Stimulated activated effector memory CD8-positive, alpha-beta T cell treated with anti-CD3 and anti-CD28 coated beads, Interleukin-12 subunit alpha, Interleukin-12 subunit beta, amount 100 ng/mL, for 72 hours (primary cell): ENCODE data around the gene SCG2.
"Not testable (repeated sequence)": the region's sequence is repeated elsewhere in the genome, so short reads cannot be mapped to it uniquely, and the experiment has no call there.

ENCODE experiments used
- ATAC-seq: fragments of 150-1000 bp; cut with Tn5 transposase; 2 replicates; pipeline ENCODE4 v1.10.0; 2021
- DNase-seq, 2 donors: peaks; one replicate each; pipeline ENCODE4 v3.0.0; 2021 to 2022; ENCODE audit warnings: low spot score in 2 of 2
- H3K27ac Mint-ChIP-seq: one replicate; pipeline ENCODE4 v1.8.0; 2022; ENCODE audit warnings: mild to moderate bottlenecking, mixed read lengths
- H3K36me3 Mint-ChIP-seq: one replicate; pipeline ENCODE4 v1.8.0; 2022; ENCODE audit warnings: mild to moderate bottlenecking, mixed read lengths
- H3K4me1 Mint-ChIP-seq: one replicate; pipeline ENCODE4 v1.8.0; 2022; ENCODE audit warnings: mixed read lengths
- H3K4me3 Mint-ChIP-seq: one replicate; pipeline ENCODE4 v1.8.0; 2022; ENCODE audit warnings: mild to moderate bottlenecking, mixed read lengths
- H3K9me3 Mint-ChIP-seq: one replicate; pipeline ENCODE4 v1.8.0; 2022; ENCODE audit warnings: mixed read lengths

The SCG2 gene

DNA sequence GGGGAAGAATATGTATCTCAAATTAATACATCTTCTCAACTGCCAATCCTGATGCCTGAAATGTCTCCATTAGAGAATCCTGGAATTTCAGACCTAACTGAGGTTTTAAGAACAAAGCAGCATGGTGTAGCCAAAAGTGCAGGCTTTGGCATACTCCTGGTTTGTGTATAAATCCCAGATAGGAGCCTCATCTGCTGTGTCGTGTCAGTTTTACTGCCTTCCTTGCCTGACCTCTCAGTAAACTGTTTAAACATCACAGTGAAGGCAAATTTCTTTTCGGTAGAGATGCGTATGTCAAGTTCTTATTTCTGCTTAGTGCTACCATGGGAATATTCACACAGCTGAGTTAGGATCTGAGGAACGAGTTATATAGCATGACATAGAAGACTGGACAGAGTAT, 7.3 kb downstream of the SCG2 start:
- no peak overlapping the region for H3K27ac Mint-ChIP-seq
- DNase-seq, result no peak
- H3K4me1 Mint-ChIP-seq, result no peaks in the 10 kb centered on the region
- H3K4me3 Mint-ChIP-seq, result no peak overlapping the region
- H3K9me3 Mint-ChIP-seq, result peaks cover 7% of the 10 kb centered on the region
- no peaks in the 10 kb centered on the region for H3K36me3 Mint-ChIP-seq
- no peak for ATAC-seq

DNA sequence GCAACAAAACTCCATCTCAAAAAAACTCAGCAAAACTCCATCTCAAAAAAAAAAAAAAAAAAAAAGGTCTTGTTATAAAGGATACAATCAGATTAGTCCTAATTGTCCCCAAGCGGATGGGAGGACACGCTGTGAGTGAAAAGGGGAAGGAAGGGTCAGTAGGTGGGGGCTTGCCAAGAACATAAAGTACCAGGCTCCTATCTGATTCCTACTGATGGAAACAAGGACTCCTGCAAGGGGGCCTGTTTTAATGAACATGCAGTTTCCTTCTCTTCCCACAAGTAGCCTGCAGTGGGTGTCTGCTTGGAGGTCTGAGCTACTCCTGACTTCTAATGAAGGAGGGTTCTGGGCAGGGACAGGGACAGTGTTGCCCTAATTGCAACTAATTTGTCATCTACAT, 7.9 kb downstream of the SCG2 start:
- H3K9me3 Mint-ChIP-seq, result peaks cover 7% of the 10 kb centered on the region
- no peaks in the 10 kb centered on the region for H3K36me3 Mint-ChIP-seq
- no peak for ATAC-seq
- no peak overlapping the region for H3K4me3 Mint-ChIP-seq
- H3K4me1 Mint-ChIP-seq, result no peaks in the 10 kb centered on the region
- no peak overlapping the region for H3K27ac Mint-ChIP-seq
- no peak for DNase-seq

DNA sequence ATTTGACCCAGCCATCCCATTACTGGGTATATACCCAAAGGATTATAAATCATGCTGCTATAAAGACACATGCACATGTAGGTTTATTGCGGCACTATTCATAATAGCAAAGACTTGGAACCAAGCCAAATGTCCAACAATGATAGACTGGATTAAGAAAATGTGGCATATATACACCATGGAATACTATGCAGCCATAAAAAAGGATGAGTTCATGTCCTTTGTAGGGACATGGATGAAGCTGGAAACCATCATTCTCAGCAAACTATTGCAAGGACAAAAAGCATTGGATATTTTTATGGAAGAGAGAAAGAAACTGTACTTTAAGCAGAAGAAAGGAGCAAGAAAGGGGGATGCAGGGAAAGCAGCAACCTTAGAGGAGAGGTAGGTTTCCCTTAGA, 9.5 kb downstream of the SCG2 start:
- not testable (repeated sequence) for H3K4me1 Mint-ChIP-seq, H3K4me3 Mint-ChIP-seq, ATAC-seq

DNA sequence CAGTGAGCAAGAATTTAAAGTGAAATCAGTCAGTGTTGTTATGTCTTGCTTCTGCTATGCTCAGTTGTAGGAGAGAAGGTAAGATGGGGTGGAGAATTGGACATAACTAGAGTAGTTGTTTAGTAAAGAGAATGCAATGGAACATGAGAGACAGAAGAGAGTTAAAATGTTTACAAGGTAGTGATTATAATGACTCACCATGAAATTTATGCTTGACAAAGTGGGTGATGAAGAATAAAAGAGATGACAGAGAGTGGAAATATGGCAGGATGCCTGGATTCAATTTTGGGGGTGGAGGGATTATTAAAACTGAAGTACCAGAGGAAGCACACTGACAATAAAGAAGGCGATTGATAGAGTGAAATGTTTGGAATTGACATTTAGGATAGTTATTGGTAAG, 10.6 kb downstream of the SCG2 start:
- H3K4me3 Mint-ChIP-seq, result no peak overlapping the region
- ATAC-seq, result no peak

More for the DNA sequence above, 9.5 kb downstream of the SCG2 start:
- H3K36me3 Mint-ChIP-seq, H3K27ac Mint-ChIP-seq, H3K9me3 Mint-ChIP-seq, DNase-seq: not testable (repeated sequence)

DNA sequence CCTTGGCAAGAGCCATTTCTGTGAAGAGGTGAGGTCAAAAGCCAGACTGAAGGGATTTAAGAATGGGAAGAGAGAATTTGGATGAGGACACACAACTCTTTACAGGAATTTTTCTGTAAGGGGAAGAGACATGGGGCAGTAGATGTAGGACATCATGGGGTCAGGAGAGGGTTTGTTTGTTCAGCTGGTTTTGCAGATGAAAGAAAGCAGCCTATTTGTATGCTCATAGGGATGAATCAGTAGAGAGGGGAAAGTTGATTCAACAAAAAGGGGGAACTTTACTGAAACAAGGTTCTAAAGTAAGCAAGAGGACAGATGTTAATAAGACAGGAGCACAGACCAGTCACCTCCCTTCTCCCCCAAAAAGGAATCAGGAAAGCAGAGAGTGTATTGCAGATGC, 11.2 kb downstream of the SCG2 start:
- Mint-ChIP-seq H3K36me3 (no peaks in the 10 kb centered on the region), H3K9me3 (peaks cover 3% of the 10 kb centered on the region), H3K4me3 (no peak overlapping the region), H3K27ac (no peak overlapping the region), H3K4me1 (no peaks in the 10 kb centered on the region)
- DNase-seq, result no peak
- no peak for ATAC-seq

More for the DNA sequence above, 10.6 kb downstream of the SCG2 start:
- Mint-ChIP-seq H3K27ac (no peak overlapping the region), H3K9me3 (peaks cover 3% of the 10 kb centered on the region), H3K4me1 (no peaks in the 10 kb centered on the region), H3K36me3 (no peaks in the 10 kb centered on the region)
- no peak for DNase-seq

DNA sequence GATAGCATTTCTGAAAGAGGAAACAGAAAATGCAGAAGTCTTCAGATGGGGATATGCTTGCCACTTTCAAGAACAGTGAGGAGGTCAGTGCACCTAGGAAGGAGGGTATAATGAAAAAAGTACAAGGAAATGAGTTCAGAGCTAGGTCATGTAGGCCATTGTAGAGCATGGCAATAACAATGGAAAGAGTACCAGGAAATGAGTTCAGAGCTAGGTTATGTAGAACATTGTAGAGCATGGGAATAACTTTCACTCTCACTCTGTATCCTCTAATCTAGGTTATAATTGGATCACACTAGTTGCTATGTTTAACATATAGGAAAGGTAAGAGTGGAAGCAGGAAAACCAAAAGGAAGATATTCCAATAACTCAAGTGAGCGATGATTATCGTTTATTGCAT, 12.3 kb downstream of the SCG2 start:
- Mint-ChIP-seq H3K27ac (no peak overlapping the region), H3K36me3 (no peaks in the 10 kb centered on the region), H3K9me3 (peaks cover 3% of the 10 kb centered on the region), H3K4me1 (no peaks in the 10 kb centered on the region), H3K4me3 (no peak overlapping the region)
- DNase-seq (no peak), ATAC-seq (no peak)

DNA sequence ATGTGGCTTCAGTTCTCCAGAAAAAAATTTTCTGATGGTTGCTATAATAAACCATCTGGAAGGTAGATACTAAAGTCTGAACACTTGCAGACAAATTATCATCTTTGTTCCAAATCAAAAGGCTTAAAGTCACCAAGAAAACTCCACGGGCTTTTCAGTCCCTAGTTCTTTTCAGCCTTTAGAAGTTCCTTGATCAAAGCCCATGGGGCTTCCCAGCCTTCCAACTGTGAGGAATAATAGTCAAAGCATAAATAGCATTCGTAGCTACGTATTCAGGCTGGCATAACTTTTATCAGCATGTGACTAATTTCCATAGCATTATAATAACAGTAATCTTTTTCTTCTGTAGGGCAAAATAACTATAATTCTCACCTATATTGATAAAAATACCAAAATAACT, 13.9 kb downstream of the SCG2 start:
- no peak overlapping the region for H3K4me3 Mint-ChIP-seq
- H3K9me3 Mint-ChIP-seq, result peaks cover 3% of the 10 kb centered on the region
- H3K4me1 Mint-ChIP-seq, result no peaks in the 10 kb centered on the region
- H3K27ac Mint-ChIP-seq, result no peak overlapping the region
- no peaks in the 10 kb centered on the region for H3K36me3 Mint-ChIP-seq
- no peak for ATAC-seq
- no peak for DNase-seq

DNA sequence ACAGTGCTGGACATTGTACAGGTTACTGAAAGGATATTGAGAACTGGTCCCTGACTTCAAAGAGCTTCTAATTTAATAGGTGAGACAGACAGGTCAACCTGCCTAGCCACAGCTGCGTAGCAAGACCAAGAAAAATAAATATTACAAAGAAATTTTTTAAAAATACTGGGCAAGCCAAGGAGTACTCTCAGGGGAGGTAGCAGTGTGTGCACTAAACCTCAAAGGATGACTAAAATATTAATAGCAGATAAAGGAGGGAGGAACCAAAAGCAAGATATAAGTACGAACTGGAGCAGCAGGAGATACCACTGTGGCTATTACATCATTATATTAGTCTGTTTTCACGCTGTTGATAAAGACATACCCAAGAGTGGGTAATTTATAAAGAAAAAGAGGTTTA, 14.9 kb downstream of the SCG2 start:
- H3K27ac Mint-ChIP-seq, result no peak overlapping the region
- no peak overlapping the region for H3K4me3 Mint-ChIP-seq
- no peaks in the 10 kb centered on the region for H3K9me3 Mint-ChIP-seq
- H3K36me3 Mint-ChIP-seq, result no peaks in the 10 kb centered on the region
- ATAC-seq (no peak), DNase-seq (no peak)
- no peaks in the 10 kb centered on the region for H3K4me1 Mint-ChIP-seq

DNA sequence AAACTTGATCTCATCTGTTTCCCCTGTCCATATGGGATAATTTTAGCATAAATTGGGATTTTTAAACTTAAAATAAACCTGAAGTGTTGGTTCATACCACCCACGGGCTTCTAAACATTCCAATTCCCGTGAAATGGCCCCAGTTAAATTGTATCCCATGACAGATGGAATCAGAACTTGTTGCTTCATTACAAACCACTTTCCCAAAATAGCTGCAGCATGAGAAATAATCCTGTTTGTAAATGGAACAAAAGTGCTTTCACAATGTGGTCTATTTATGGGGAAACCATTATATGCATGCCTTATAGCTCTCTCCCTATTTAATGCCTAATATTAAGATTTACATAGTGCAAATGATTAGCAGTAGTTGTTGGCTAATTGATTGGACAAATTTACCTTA, 15.9 kb downstream of the SCG2 start:
- DNase-seq (no peak), ATAC-seq (no peak)
- Mint-ChIP-seq H3K9me3 (no peaks in the 10 kb centered on the region), H3K36me3 (no peaks in the 10 kb centered on the region), H3K4me3 (no peak overlapping the region), H3K4me1 (no peaks in the 10 kb centered on the region), H3K27ac (no peak overlapping the region)

DNA sequence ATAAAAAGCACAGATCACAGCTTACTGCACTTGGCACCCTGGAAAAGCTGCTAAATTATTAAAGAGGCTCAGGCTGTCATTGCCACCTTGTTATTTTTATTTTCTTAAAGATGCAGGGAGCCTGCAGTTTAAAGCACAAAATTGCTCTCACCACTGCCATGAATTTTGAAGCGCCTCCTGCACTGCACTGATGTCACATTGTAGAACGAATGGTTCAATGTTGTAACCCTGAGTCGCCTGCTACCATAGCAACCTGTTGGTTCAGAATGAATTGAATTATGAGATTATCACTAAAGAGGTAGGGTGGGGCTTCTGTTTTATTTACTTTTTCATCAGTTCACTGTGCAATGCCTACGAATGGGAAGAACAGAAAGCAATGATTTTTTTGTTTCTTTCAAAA, 16.5 kb downstream of the SCG2 start:
- Mint-ChIP-seq H3K9me3 (no peaks in the 10 kb centered on the region), H3K36me3 (no peaks in the 10 kb centered on the region), H3K4me1 (no peaks in the 10 kb centered on the region), H3K27ac (no peak overlapping the region), H3K4me3 (no peak overlapping the region)
- ATAC-seq, result no peak
- DNase-seq, result no peak

DNA sequence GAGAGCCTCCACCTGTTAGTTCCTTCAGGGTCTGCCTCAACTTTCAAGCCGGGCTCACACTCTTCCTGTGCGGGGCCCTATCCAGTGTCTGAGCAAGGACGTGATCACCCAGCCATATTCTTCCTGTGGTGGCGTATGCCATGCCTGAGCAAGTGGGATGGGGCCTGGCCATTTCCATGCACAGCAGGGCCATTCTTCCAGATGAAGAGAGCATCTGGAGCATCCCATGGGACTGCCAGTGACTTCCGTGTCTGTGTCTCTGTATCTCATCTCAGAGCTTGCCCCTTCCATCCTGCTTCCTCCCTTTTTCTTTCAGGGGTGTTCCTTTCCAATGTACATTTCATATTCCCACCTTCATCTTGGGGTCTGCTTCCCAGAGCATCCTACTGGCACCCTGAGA, 20.2 kb downstream of the SCG2 start:
- Mint-ChIP-seq H3K9me3 (no peaks in the 10 kb centered on the region), H3K4me3 (no peak overlapping the region), H3K36me3 (no peaks in the 10 kb centered on the region), H3K27ac (no peak overlapping the region), H3K4me1 (no peaks in the 10 kb centered on the region)
- DNase-seq (no peak), ATAC-seq (no peak)

DNA sequence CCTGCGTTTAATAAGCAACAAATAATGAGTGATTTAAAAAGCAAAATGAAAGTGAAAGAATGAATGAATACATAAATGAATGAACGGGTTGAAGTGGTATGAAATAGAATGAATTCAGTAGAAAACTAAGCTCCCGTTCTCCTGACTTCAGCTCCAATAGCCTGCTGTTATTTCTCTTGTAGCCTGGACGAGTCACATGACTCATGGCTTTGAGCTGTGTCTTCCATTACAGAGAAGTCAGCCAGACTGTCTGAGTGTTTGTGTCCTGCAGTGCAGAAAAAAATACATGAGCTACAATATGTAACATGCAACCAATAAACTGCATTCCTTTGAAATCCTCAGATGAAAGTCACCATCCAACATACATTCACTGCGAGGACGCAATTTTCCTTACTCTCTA, 21.2 kb downstream of the SCG2 start:
- H3K36me3 Mint-ChIP-seq, result no peaks in the 10 kb centered on the region
- DNase-seq, result no peak

DNA sequence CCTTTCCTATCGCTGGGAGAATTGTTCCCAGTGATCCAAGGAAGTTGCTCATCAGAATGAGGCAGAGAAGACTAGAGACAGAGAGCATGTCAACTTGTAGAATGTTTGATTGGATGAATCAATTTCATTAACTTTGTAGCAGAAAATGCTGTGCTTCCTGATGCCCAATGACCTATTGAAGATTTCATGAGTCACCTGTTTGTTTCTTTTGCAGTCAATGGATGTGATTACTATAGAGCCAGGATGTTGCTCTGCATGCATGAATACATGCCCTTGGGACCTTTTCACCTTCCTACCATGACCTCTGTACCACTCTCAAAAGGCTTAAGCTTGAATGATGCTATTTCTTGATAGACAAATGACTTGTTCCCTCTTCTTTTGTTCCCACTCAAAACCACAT, 23.3 kb downstream of the SCG2 start:
- ATAC-seq (no peak), DNase-seq (no peak)
- Mint-ChIP-seq H3K36me3 (no peaks in the 10 kb centered on the region), H3K27ac (no peak overlapping the region), H3K9me3 (no peaks in the 10 kb centered on the region), H3K4me3 (no peak overlapping the region), H3K4me1 (no peaks in the 10 kb centered on the region)

More for the DNA sequence above, 21.2 kb downstream of the SCG2 start:
- Mint-ChIP-seq H3K4me1 (no peaks in the 10 kb centered on the region), H3K27ac (no peak overlapping the region), H3K9me3 (no peaks in the 10 kb centered on the region), H3K4me3 (no peak overlapping the region)
- no peak for ATAC-seq

DNA sequence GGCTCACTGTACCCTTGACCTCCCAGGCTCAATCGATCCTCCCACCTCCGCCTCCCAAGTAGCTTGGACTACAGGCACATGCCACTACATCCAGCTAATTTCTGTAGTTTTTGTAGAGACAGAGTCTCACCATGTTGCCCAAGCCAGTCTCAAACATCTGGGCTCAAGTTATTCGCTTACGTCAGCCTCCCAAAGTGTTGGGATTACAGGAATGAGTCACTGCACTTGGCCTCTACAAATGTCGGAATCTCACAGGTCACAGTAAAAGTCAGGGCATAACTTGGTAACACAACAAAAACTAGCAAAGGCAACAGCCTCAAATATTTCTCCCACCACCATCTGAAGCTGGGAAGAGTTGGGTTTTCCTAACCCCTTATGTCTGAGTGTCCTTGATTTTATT, 25.3 kb downstream of the SCG2 start:
- Mint-ChIP-seq H3K36me3 (no peaks in the 10 kb centered on the region), H3K27ac (no peak overlapping the region), H3K4me3 (no peak overlapping the region)

DNA sequence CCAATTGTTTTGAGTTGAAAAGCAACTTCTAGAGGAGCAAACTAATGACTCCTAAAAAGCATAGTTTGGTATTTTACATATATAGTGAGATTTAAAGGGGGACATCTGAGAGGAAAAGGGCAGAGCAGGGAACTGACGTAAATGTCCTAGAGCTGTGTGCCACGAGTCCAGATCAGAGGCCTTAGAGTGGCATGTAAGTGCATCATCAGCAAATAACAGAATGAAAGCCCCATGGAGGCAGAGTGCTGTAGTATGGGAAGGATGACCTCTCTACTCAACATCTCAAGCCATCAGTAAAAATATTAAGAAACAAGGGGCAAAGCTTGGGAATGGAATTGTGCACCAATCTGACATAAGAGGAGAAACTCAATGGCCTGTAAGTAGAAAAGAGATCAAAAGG, 31.4 kb downstream of the SCG2 start:
- Mint-ChIP-seq H3K36me3 (no peaks in the 10 kb centered on the region), H3K9me3 (peaks cover 7% of the 10 kb centered on the region), H3K27ac (no peak overlapping the region), H3K4me1 (no peaks in the 10 kb centered on the region), H3K4me3 (no peak overlapping the region)
- no peak for DNase-seq
- ATAC-seq, result no peak

More for the DNA sequence above, 25.3 kb downstream of the SCG2 start:
- Mint-ChIP-seq H3K4me1 (no peaks in the 10 kb centered on the region), H3K9me3 (peaks cover 4% of the 10 kb centered on the region)
- DNase-seq (no peak), ATAC-seq (no peak)

DNA sequence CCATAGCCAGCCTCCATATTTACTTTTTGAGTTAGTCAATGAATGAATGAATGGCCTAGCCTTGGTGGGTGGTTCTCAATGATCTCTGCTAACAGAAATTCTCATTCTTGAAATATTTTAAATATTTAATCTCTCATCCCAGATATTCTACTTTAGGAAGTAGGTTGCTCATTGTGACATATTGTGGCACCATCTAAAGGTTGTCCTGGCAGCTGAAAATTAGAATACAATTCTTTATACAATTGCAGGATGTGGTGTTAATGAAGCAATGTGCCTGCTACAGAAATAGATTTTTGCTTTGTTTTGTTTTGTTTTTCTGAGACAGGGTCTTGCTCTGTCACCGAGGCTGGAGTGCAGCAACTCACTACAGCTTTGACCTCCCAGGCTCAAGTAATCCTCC, 35.8 kb downstream of the SCG2 start:
- DNase-seq, result no peak
- no peak overlapping the region for H3K27ac Mint-ChIP-seq
- H3K4me1 Mint-ChIP-seq, result no peaks in the 10 kb centered on the region
- no peak for ATAC-seq
- no peaks in the 10 kb centered on the region for H3K36me3 Mint-ChIP-seq
- H3K4me3 Mint-ChIP-seq, result no peak overlapping the region
- peaks cover 4% of the 10 kb centered on the region for H3K9me3 Mint-ChIP-seq

DNA sequence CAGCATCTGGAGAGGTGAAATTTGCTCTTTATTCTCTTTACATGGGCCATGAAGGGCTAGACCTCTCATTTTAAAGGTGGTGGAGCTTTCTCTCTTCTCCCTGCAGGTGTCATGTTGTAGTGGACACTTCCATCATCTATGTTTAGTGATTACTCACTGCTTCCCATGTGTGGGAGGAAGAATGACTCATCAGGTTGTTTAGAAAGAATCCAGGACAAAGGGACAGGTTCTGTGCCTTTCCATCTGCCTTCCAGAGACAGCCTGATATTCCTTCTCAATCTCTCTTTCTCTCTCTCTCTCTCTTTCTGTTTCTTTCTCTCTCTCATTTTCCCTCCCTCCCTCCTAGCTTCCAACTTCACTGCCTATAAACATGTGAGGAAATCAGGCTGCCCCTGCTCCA, 38.7 kb downstream of the SCG2 start:
- H3K27ac Mint-ChIP-seq, result no peak overlapping the region
- peaks cover 4% of the 10 kb centered on the region for H3K9me3 Mint-ChIP-seq
- no peak overlapping the region for H3K4me3 Mint-ChIP-seq
- ATAC-seq, result no peak
- no peaks in the 10 kb centered on the region for H3K36me3 Mint-ChIP-seq
- H3K4me1 Mint-ChIP-seq, result peaks cover 5% of the 10 kb centered on the region
- DNase-seq, result no peak
